Measurements from ENCODE around the gene SLC45A2. TPM values are rescaled to one million over a fixed set of nuclear protein-coding genes. Genes with fewer than 3 reads are reported as not detected.

SLC45A2 gene
- polyA plus RNA-seq, 1 donor from 2014 or later: 1.2 TPM

- H3K36me3 ChIP-seq (ENCODE audit: insufficient read depth, low read length): no peaks in the 10 kb centered on the region
- TF ChIP-seq, protein P1, sequence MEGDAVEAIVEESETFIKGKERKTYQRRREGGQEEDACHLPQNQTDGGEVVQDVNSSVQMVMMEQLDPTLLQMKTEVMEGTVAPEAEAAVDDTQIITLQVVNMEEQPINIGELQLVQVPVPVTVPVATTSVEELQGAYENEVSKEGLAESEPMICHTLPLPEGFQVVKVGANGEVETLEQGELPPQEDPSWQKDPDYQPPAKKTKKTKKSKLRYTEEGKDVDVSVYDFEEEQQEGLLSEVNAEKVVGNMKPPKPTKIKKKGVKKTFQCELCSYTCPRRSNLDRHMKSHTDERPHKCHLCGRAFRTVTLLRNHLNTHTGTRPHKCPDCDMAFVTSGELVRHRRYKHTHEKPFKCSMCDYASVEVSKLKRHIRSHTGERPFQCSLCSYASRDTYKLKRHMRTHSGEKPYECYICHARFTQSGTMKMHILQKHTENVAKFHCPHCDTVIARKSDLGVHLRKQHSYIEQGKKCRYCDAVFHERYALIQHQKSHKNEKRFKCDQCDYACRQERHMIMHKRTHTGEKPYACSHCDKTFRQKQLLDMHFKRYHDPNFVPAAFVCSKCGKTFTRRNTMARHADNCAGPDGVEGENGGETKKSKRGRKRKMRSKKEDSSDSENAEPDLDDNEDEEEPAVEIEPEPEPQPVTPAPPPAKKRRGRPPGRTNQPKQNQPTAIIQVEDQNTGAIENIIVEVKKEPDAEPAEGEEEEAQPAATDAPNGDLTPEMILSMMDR (IDR thresholded peaks at IDR 0.05; ENCODE audit: poor library complexity, severe bottlenecking): peak; percentile 72
- TF ChIP-seq EZH2 (IDR thresholded peaks at IDR 0.05; ENCODE audit: borderline replicate concordance, insufficient read depth, low read length, poor library complexity, severe bottlenecking): no peak
- no peak for TF ChIP-seq MXI1 (conservative IDR thresholded peaks at IDR 0.05; ENCODE audit: poor library complexity, severe bottlenecking)
- TF ChIP-seq RAD21 (conservative IDR thresholded peaks at IDR 0.05): peak; percentile 63
- TF ChIP-seq SMC3 (conservative IDR thresholded peaks at IDR 0.05; ENCODE audit: poor library complexity): peak; percentile 77
- H2AFZ ChIP-seq (ENCODE audit: low read depth, low read length): no peak overlapping the region
- no peak overlapping the region for H3K4me3 ChIP-seq (ENCODE audit: low read length)
- no peaks in the 10 kb centered on the region for H3K9me3 ChIP-seq (ENCODE audit: low read length)
- H3K27ac ChIP-seq (ENCODE audit: low read length): no peak overlapping the region
- no peaks in the 10 kb centered on the region for H4K20me1 ChIP-seq (ENCODE audit: insufficient read depth)
- no peaks in the 10 kb centered on the region for H3K9me2 ChIP-seq (ENCODE audit: insufficient read depth, low read length)
- H3K27me3 ChIP-seq (ENCODE audit: insufficient read depth, low read depth, low read length): no peaks in the 10 kb centered on the region
- H3K79me2 ChIP-seq (replicated peaks; ENCODE audit: insufficient read depth, low read length): no peaks in the 10 kb centered on the region
- no peak overlapping the region for H3K9ac ChIP-seq (ENCODE audit: low read length)
- H3F3A ChIP-seq (ENCODE audit: insufficient read depth, low read length, poor library complexity, severe bottlenecking): no peaks in the 10 kb centered on the region
- H3K4me2 ChIP-seq (ENCODE audit: low read length): no peak overlapping the region
Observed at GRCh38 chr5:33997331-33997983, 13.0 kb upstream of the SLC45A2 start.

GRCh38 chr5:33995865-33996264 is 11.4 kb upstream of the SLC45A2 start:
- Histone ChIP-seq H3K9me2 (ENCODE audit: insufficient read depth, low read length) (no peaks in the 10 kb centered on the region), H3K4me2 (ENCODE audit: low read length) (no peak overlapping the region), H3K27me3 (ENCODE audit: insufficient read depth, low read depth, low read length) (no peaks in the 10 kb centered on the region), H3F3A (ENCODE audit: insufficient read depth, low read length, poor library complexity, severe bottlenecking) (no peaks in the 10 kb centered on the region), H3K36me3 (ENCODE audit: insufficient read depth, low read length) (peaks cover under 1% of the 10 kb centered on the region), H3K9ac (ENCODE audit: low read length) (no peak overlapping the region), H2AFZ (ENCODE audit: low read depth, low read length) (no peak overlapping the region), H3K79me2 (replicated peaks; ENCODE audit: insufficient read depth, low read length) (no peaks in the 10 kb centered on the region), H3K27ac (ENCODE audit: low read length) (no peak overlapping the region), H3K9me3 (ENCODE audit: low read length) (no peaks in the 10 kb centered on the region), H3K4me3 (ENCODE audit: low read length) (no peak overlapping the region), H4K20me1 (ENCODE audit: insufficient read depth) (no peaks in the 10 kb centered on the region)
- TF ChIP-seq REST (IDR thresholded peaks at IDR 0.05; ENCODE audit: borderline replicate concordance): no peak
- no peak for TF ChIP-seq EP300 (conservative IDR thresholded peaks at IDR 0.05; ENCODE audit: poor library complexity, severe bottlenecking)
- TF ChIP-seq POLR2AphosphoS5 (IDR thresholded peaks at IDR 0.05): no peak
- no peak for TF ChIP-seq RAD21 (conservative IDR thresholded peaks at IDR 0.05)
- no peak for TF ChIP-seq EZH2 (IDR thresholded peaks at IDR 0.05; ENCODE audit: borderline replicate concordance, insufficient read depth, low read length, poor library complexity, severe bottlenecking)
- TF ChIP-seq TAF1 (IDR thresholded peaks at IDR 0.05; ENCODE audit: low read depth): no peak
- TF ChIP-seq, protein P1 (IDR thresholded peaks at IDR 0.05; ENCODE audit: poor library complexity, severe bottlenecking): no peak
- TF ChIP-seq MXI1 (conservative IDR thresholded peaks at IDR 0.05; ENCODE audit: poor library complexity, severe bottlenecking): no peak
- TF ChIP-seq SMC3 (conservative IDR thresholded peaks at IDR 0.05; ENCODE audit: poor library complexity): no peak

Data from neural cell (in vitro differentiated cells).